Neuronal stem cell (in vitro differentiated cells): Measurements from ENCODE around the gene SFTPD.
A peak's percentile ranks its signal among the peaks of the same experiment; 100 is the strongest.

Source experiments
- DNase-seq: peaks from one replicate; pipeline ENCODE4 v3.0.0-alpha.2; 2013; ENCODE audit warnings: low spot score
- H2AFZ ChIP-seq: one replicate; pipeline ENCODE4 v1.6.1; 2013; ENCODE audit warnings: mild to moderate bottlenecking, low read length, inconsistent platforms
- H2AK5ac ChIP-seq: 2 replicates; pipeline ENCODE4 v1.6.1; 2013; ENCODE audit warnings: low read depth, mild to moderate bottlenecking, inconsistent platforms, low read length, moderate library complexity, mixed read lengths
- H2BK120ac ChIP-seq: 2 replicates; pipeline ENCODE4 v1.6.1; 2013; ENCODE audit warnings: low read depth, mild to moderate bottlenecking, inconsistent platforms, low read length, moderate library complexity, mixed read lengths
- H2BK12ac ChIP-seq: one replicate; pipeline ENCODE4 v1.6.1; 2013; ENCODE audit warnings: low read length, inconsistent platforms
- H2BK15ac ChIP-seq: 2 replicates; pipeline ENCODE4 v1.6.1; 2013; ENCODE audit warnings: mild to moderate bottlenecking, low read length, inconsistent platforms, mixed read lengths
- H2BK5ac ChIP-seq: one replicate; pipeline ENCODE4 v1.6.1; 2013; ENCODE audit warnings: inconsistent platforms, mild to moderate bottlenecking, low read length, moderate library complexity
- H3K14ac ChIP-seq: one replicate; pipeline ENCODE4 v1.6.1; 2013; ENCODE audit warnings: low read length, inconsistent platforms
- H3K18ac ChIP-seq: 2 replicates; pipeline ENCODE4 v1.6.1; 2013; ENCODE audit warnings: low read length, inconsistent platforms
- H3K23ac ChIP-seq: 2 replicates; pipeline ENCODE4 v1.6.1; 2013; ENCODE audit warnings: low read depth, mild to moderate bottlenecking, mixed read lengths, low read length, inconsistent platforms; ENCODE audit not compliant: poor library complexity
- H3K27ac ChIP-seq: replicated peaks from 3 replicates; pipeline ENCODE4 v1.5.1; 2013; ENCODE audit warnings: low read length, inconsistent platforms
- H3K27me3 ChIP-seq, 3 experiments: 2 replicates each; pipeline ENCODE4 v1.6.1; 2013; ENCODE audit warnings: low read length in 3 of 3, mild to moderate bottlenecking in 2 of 3, inconsistent platforms in 1 of 3, low read depth in 1 of 3, mixed read lengths in 1 of 3, moderate library complexity in 1 of 3; ENCODE audit not compliant: control insufficient read depth in 3 of 3, insufficient read depth in 3 of 3
- H3K36me3 ChIP-seq, 2 donors: replicated peaks in 1 of 2; 2 replicates each; pipeline ENCODE4 v1.6.1; 2013; ENCODE audit warnings: low read length in 2 of 2; ENCODE audit not compliant: control insufficient read depth in 2 of 2, insufficient read depth in 2 of 2
- H3K4ac ChIP-seq: 2 replicates; pipeline ENCODE4 v1.6.1; 2013; ENCODE audit warnings: inconsistent platforms, mild to moderate bottlenecking, low read length, moderate library complexity
- H3K4me1 ChIP-seq, 2 donors: 1 replicate in 1 of 2; 2 replicates in 1 of 2; pipeline ENCODE4 v1.6.1; 2013; ENCODE audit warnings: low read length in 2 of 2, low read depth in 1 of 2; ENCODE audit not compliant: control insufficient read depth in 2 of 2, insufficient read depth in 1 of 2
- H3K4me2 ChIP-seq: one replicate; pipeline ENCODE4 v1.6.1; 2013; ENCODE audit warnings: mild to moderate bottlenecking, low read length, inconsistent platforms; ENCODE audit not compliant: insufficient read depth, poor library complexity, severe bottlenecking
- H3K4me3 ChIP-seq, 2 donors: 2 replicates each; pipeline ENCODE4 v1.5.1; 2013; ENCODE audit warnings: low read length in 2 of 2, mild to moderate bottlenecking in 2 of 2, inconsistent platforms in 1 of 2, moderate library complexity in 1 of 2
- H3K79me1 ChIP-seq: one replicate; pipeline ENCODE4 v1.6.1; 2013; ENCODE audit warnings: low read depth, mild to moderate bottlenecking, inconsistent platforms, low read length, moderate library complexity
- H3K9ac ChIP-seq: one replicate; pipeline ENCODE4 v1.6.1; 2013; ENCODE audit warnings: mild to moderate bottlenecking, low read depth, low read length, inconsistent platforms; ENCODE audit not compliant: poor library complexity
- H3K9me3 ChIP-seq, 2 donors: replicated peaks in 1 of 2; 2 replicates each; pipeline versions ENCODE3 to v1.6.1; 2013; ENCODE audit warnings: low read length in 2 of 2, mild to moderate bottlenecking in 2 of 2, inconsistent platforms in 1 of 2, low read depth in 1 of 2, mixed read lengths in 1 of 2, moderate library complexity in 1 of 2; ENCODE audit not compliant: control insufficient read depth in 2 of 2, insufficient read depth in 1 of 2
- H4K8ac ChIP-seq: one replicate; pipeline ENCODE4 v1.6.1; 2013; ENCODE audit warnings: low read depth, mild to moderate bottlenecking, inconsistent platforms, low read length, moderate library complexity
- H4K91ac ChIP-seq: one replicate; pipeline ENCODE4 v1.6.1; 2013; ENCODE audit warnings: low read length, low read depth, mild to moderate bottlenecking, inconsistent platforms; ENCODE audit not compliant: poor library complexity
- WGBS, 2 donors: extraction: QIAGEN DNeasy Blood & Tissue Kit; methylation state at CpG; one replicate each; pipeline ENCODE4 v1.1.7; 2013; ENCODE audit warnings: missing lambda C conversion rate in 2 of 2, mixed read lengths in 1 of 2; ENCODE audit not compliant: insufficient read length in 2 of 2, insufficient replicate concordance in 1 of 2; ENCODE audit errors: extremely low coverage in 2 of 2; 5-methylcytosine and 5-hydroxymethylcytosine counted together

The SFTPD gene

DNA sequence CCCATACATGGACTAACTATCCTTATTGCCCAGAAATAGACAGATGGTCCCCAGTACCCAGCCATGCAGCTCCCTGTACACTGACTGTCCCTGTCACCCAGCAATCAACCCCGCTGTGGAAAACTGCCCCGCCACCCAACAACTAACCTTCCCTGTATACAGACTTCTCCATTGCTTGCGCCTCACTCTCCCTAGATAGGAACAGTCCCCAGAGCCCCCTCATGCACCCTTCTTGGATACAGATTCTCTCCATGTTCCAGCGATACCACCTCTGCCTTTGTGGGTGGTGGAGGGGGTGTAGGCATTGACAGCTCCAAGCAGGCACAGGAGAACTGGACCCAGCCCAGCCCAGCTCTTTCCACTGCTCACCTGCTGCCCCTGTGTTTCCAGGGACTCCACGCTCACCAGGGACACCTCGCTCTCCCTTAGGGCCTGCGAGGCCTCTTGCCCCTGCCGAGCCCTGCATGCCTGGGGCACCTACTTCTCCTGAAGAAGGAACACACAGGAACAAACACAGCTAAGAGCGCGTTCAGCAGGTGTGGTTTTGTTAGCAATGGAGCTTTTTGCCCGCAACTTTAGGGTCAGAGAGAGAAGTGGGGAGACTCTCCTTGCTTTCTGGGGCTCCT lies 7.2 kb downstream of the SFTPD start:
- H2BK5ac ChIP-seq, result no peak overlapping the region
- no peak overlapping the region for H3K23ac ChIP-seq
- no peaks in the 10 kb centered on the region for H3K27me3 ChIP-seq
- no peak overlapping the region for H3K4me2 ChIP-seq
- H3K9me3 ChIP-seq, result no peaks in the 10 kb centered on the region
- no peak overlapping the region for H2BK12ac ChIP-seq
- H3K79me1 ChIP-seq, result no peaks in the 10 kb centered on the region
- no peak overlapping the region for H2AK5ac ChIP-seq
- H3K14ac ChIP-seq, result no peak overlapping the region
- H4K91ac ChIP-seq, result no peak overlapping the region
- H4K8ac ChIP-seq, result no peak overlapping the region
- no peak overlapping the region for H3K18ac ChIP-seq
- H3K4ac ChIP-seq, result no peak overlapping the region
- H3K27ac ChIP-seq, result no peak overlapping the region
- H2BK120ac ChIP-seq, result no peak overlapping the region
- H3K9ac ChIP-seq, result no peak overlapping the region
- no peak overlapping the region for H2AFZ ChIP-seq
- no peaks in the 10 kb centered on the region for H3K4me1 ChIP-seq
- H3K36me3 ChIP-seq, result no peaks in the 10 kb centered on the region
- H3K4me3 ChIP-seq, result peak overlapping the region in 1 of 2 donors; percentile 7
- no CpG with 5 or more reads among the region's 11 CpGs for WGBS, 2 donors
- DNase-seq, result no peak
- H2BK15ac ChIP-seq, result no peak overlapping the region

DNA sequence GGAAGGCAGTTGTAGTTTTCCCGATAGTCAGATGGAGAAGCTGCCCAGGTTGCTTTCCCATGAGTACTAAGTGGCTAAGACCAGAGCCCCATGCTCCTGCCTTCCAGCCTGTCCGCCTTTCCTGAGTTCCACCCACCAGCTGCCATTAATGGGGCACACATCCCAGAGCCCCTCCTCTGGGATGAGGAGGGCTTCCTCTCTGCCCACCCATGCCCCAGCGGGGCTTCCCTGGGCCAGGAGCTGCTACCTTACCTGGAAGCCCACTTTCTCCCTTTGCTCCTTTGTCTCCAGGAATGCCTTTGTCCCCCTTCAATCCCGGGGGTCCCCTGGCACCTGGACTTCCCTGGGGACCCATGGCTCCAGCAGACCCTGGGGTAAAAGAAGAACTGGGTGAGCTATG lies 7.8 kb downstream of the SFTPD start:
- Histone ChIP-seq H3K18ac (no peak overlapping the region), H2BK15ac (no peak overlapping the region), H3K27ac (no peak overlapping the region), H4K91ac (no peak overlapping the region), H3K27me3 (no peaks in the 10 kb centered on the region), H3K9me3 (no peaks in the 10 kb centered on the region), H3K14ac (no peak overlapping the region), H2BK120ac (no peak overlapping the region), H2BK5ac (no peak overlapping the region), H3K23ac (no peak overlapping the region), H3K4me1 (no peaks in the 10 kb centered on the region), H4K8ac (no peak overlapping the region), H3K79me1 (no peaks in the 10 kb centered on the region), H3K4ac (no peak overlapping the region), H3K4me3 (no peak overlapping the region), H3K4me2 (no peak overlapping the region), H2AFZ (no peak overlapping the region), H2BK12ac (no peak overlapping the region), H3K36me3 (no peaks in the 10 kb centered on the region), H2AK5ac (no peak overlapping the region), H3K9ac (no peak overlapping the region)
- WGBS, 2 donors, result no CpG with 5 or more reads among the region's 4 CpGs
- DNase-seq, result no peak

DNA sequence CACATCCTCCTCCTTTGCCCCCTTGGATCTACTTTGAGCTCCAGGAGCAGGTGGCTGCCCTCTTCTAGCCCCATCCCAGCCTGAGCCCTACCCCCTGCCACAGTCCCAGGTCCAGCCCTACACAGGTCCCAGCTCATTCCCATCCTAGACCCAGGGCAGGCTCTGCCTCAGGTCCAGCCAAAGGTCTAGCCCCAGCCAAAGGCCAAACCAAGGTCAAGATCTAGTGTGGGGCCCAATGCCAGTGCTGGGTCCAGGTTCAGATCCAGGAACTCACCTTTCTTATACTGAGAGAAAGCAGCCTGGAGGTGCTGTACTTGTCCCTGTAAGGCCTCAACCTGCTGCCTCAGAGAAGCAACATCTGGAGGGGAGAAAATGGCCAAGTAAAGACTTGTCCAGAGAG lies 8.5 kb downstream of the SFTPD start:
- Histone ChIP-seq H3K36me3 (no peaks in the 10 kb centered on the region), H3K79me1 (no peaks in the 10 kb centered on the region), H2BK120ac (no peak overlapping the region), H2BK5ac (no peak overlapping the region), H3K4ac (no peak overlapping the region), H3K9ac (no peak overlapping the region), H3K27me3 (no peaks in the 10 kb centered on the region), H3K4me3 (no peak overlapping the region), H3K23ac (peak overlapping the region; percentile 60), H2BK15ac (no peak overlapping the region), H3K9me3 (no peaks in the 10 kb centered on the region), H4K91ac (no peak overlapping the region), H2BK12ac (no peak overlapping the region), H3K27ac (no peak overlapping the region), H4K8ac (no peak overlapping the region), H3K4me2 (no peak overlapping the region), H3K14ac (no peak overlapping the region), H3K4me1 (no peaks in the 10 kb centered on the region), H3K18ac (peak overlapping the region; percentile 19), H2AK5ac (no peak overlapping the region), H2AFZ (no peak overlapping the region)
- no peak for DNase-seq

- no peak overlapping the region for H2AK5ac ChIP-seq
Measured at GRCh38 chr10:79939969-79940368, 8.9 kb downstream of the SFTPD start.

More at GRCh38 chr10:79939969-79940368, 8.9 kb downstream of the SFTPD start:
- Histone ChIP-seq H3K9ac (no peak overlapping the region), H3K4ac (no peak overlapping the region), H2BK5ac (no peak overlapping the region), H2AFZ (no peak overlapping the region), H2BK15ac (no peak overlapping the region), H3K9me3 (no peaks in the 10 kb centered on the region), H3K18ac (no peak overlapping the region), H3K27ac (no peak overlapping the region), H2BK12ac (no peak overlapping the region), H3K27me3 (no peaks in the 10 kb centered on the region), H3K79me1 (no peaks in the 10 kb centered on the region), H3K23ac (peak overlapping the region; percentile 60), H2BK120ac (no peak overlapping the region), H3K4me2 (no peak overlapping the region), H4K91ac (no peak overlapping the region), H4K8ac (no peak overlapping the region), H3K14ac (no peak overlapping the region), H3K4me3 (no peak overlapping the region), H3K36me3 (no peaks in the 10 kb centered on the region), H3K4me1 (no peaks in the 10 kb centered on the region)
- DNase-seq, result no peak
- no CpG with 5 or more reads among the region's 2 CpGs for WGBS, 2 donors
